Left ventricle myocardium inferior (tissue), 1 donor: ENCODE data around the gene ANKMY1. TPM values are rescaled to one million over a fixed set of nuclear protein-coding genes. Genes with fewer than 3 reads are reported as not detected.

Source experiments
- DNase-seq: peaks from one replicate; pipeline ENCODE4 v3.0.0-alpha.2; 2020
- H3K27ac ChIP-seq: fragments of 200-600 bp; replicated peaks from 2 replicates; pipeline ENCODE4 v1.8.0; 2021
- H3K27me3 ChIP-seq: fragments of 200-600 bp; 2 replicates; pipeline ENCODE4 v1.8.0; 2021; ENCODE audit warnings: low read depth
- H3K36me3 ChIP-seq: fragments of 200-600 bp; 2 replicates; pipeline ENCODE4 v1.8.0; 2021
- H3K4me1 ChIP-seq: fragments of 200-600 bp; 2 replicates; pipeline ENCODE4 v1.8.0; 2021
- H3K4me3 ChIP-seq: fragments of 200-600 bp; 2 replicates; pipeline ENCODE4 v1.8.0; 2021; ENCODE audit warnings: mild to moderate bottlenecking, moderate library complexity
- H3K9me3 ChIP-seq: fragments of 200-600 bp; replicated peaks from 2 replicates; pipeline ENCODE4 v1.8.0; 2021
- CTCF ChIP-seq: fragments of 200-600 bp; IDR thresholded peaks from 2 replicates; pipeline ENCODE4 v1.8.0; 2021; ENCODE audit warnings: antibody characterized with exemption, mild to moderate bottlenecking, borderline replicate concordance
- intact Hi-C: fragments of 100-400 bp; cut with micrococcal nuclease; formaldehyde crosslinking; loops from one replicate; pipeline ENCODE4 v1.11.0; 2022
- total RNA-seq: library from RNA; stranded (reverse); fragmentation: NEBNext Ultra II Directional; extraction: Animal tissue kit (Norgen Biotek cat#: 25700); gene quantifications from one replicate; pipeline ENCODE4 v1.2.1, GENCODE V29; 2021
- donor health status: DM: no; HTN: yes; CAD: no; lungs with severe emphysema.

The ANKMY1 gene
- total RNA-seq, 1 donor from 2014 or later: 4.0 TPM

GRCh38 chr2:240454106-240454901, 103.5 kb downstream of the ANKMY1 start:
- Histone ChIP-seq H3K9me3 (no peaks in the 10 kb centered on the region), H3K4me3 (peak overlapping the region; percentile 68), H3K36me3 (no peaks in the 10 kb centered on the region), H3K27ac (no peak overlapping the region), H3K27me3 (peaks cover 82% of the 10 kb centered on the region), H3K4me1 (peaks cover 72% of the 10 kb centered on the region)
- no peak for TF ChIP-seq CTCF
- intact Hi-C loops: no loop called here
- no peak for DNase-seq

DNA sequence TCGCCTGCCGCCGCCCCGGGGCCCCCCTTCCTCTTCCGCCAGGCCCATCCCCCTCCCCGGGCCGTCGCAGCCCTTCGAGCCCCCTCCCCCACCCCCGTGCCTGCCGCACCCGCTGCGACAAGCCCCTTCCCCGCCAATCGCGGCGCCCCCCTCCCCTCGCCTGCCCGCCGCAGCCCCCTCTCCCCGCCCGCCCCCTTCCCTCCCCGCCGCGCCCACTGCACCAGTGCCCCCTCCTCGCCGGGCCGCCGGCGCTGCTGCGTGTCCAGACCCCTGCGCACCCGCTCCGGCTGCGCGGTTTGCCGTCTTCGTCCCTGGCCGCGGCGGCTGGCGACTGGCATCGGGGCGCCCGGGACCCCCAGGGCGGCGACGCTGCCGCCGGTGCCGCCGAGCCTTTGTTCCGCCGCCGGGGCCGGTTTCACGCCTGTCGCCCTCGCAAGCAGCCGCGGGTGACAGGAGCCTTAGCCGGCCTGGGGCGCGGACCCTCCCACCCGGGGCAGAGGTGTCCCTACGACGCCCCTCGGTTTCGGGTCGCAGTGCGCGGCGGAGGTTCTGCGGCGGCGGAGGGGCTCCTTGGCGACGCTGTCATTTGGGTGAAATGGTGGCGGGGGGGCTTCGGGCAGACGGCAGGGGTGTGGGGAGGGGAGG, 104.2 kb downstream of the ANKMY1 start:
- Histone ChIP-seq H3K9me3 (no peaks in the 10 kb centered on the region), H3K27ac (no peak overlapping the region), H3K36me3 (no peaks in the 10 kb centered on the region), H3K27me3 (peaks cover 80% of the 10 kb centered on the region), H3K4me1 (peaks cover 73% of the 10 kb centered on the region), H3K4me3 (peak overlapping the region; percentile 68)
- no peak for DNase-seq
- TF ChIP-seq CTCF: no peak
- intact Hi-C loops: no loop called here

- no peak overlapping the region for H3K27ac ChIP-seq
- H3K27me3 ChIP-seq: peaks cover 81% of the 10 kb centered on the region
- no peak for TF ChIP-seq CTCF
- peaks cover 81% of the 10 kb centered on the region for H3K4me1 ChIP-seq
- H3K4me3 ChIP-seq: peak overlapping the region; percentile 68
- peak; percentile 74 for DNase-seq
- H3K9me3 ChIP-seq: no peaks in the 10 kb centered on the region
- no peaks in the 10 kb centered on the region for H3K36me3 ChIP-seq
- intact Hi-C loops: no loop called here
Measured at GRCh38 chr2:240452462-240453256, 105.1 kb downstream of the ANKMY1 start.

DNA sequence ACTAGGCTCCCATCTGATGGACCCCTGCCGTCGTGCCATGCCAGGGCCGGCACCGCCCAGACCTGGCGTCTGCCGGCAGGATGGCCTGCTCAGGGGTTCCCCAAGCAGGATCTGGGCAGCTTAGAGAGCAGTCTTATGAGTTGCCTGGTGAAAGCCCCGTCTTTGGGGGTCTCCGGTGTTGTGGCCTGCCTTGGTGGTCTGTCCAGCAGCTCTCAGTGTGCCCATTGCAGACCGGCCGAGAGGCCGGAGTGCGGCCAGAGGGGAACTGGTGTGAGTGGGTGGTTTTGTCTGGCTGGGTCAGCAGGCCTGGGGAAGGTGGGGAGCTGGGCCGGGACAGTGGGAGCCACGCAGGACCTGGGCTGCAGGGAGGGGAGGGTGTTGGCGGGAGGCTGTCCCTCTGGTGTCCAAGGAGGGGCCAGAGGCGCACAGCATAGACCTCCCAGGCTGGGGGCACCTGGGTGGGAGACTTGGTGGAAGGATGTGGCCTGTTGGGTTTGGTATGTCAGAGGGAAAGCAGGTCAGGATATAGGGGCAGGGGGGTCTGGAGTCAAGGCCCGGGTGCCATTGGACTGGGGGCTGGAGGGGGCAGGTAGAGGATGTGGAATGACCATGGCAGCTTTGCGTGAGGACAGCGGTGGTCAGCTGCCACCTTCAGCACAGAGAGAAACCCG, 105.9 kb downstream of the ANKMY1 start:
- Histone ChIP-seq H3K27me3 (peaks cover 76% of the 10 kb centered on the region), H3K4me1 (peaks cover 81% of the 10 kb centered on the region), H3K4me3 (peak overlapping the region; percentile 68), H3K36me3 (no peaks in the 10 kb centered on the region), H3K9me3 (no peaks in the 10 kb centered on the region), H3K27ac (no peak overlapping the region)
- DNase-seq: peak; percentile 12
- TF ChIP-seq CTCF: no peak
- intact Hi-C loops: no loop called here

- peak; percentile 18 for DNase-seq
- Histone ChIP-seq H3K27me3 (peaks cover 69% of the 10 kb centered on the region), H3K36me3 (no peaks in the 10 kb centered on the region), H3K4me3 (peak overlapping the region; percentile 68), H3K4me1 (peaks cover 78% of the 10 kb centered on the region), H3K9me3 (no peaks in the 10 kb centered on the region), H3K27ac (no peak overlapping the region)
- intact Hi-C loops: no loop called here
- peak; percentile 11 for TF ChIP-seq CTCF
Measured at GRCh38 chr2:240451108-240451611, 106.6 kb downstream of the ANKMY1 start.
